Stimulated activated CD4-positive, alpha-beta T cell treated with anti-CD3 and anti-CD28 coated beads, TNF-alpha, amount 100 ng/mL, for 24 hours (primary cell): ENCODE data around the gene SLC5A11.
"Not testable (repeated sequence)": the region's sequence is repeated elsewhere in the genome, so short reads cannot be mapped to it uniquely, and the experiment has no call there.

Experiments used
- DNase-seq, 3 experiments: peaks; one replicate each; pipeline ENCODE4 v3.0.0-alpha.2; 2020; ENCODE audit warnings: low read depth in 3 of 3

Gene SLC5A11

DNA sequence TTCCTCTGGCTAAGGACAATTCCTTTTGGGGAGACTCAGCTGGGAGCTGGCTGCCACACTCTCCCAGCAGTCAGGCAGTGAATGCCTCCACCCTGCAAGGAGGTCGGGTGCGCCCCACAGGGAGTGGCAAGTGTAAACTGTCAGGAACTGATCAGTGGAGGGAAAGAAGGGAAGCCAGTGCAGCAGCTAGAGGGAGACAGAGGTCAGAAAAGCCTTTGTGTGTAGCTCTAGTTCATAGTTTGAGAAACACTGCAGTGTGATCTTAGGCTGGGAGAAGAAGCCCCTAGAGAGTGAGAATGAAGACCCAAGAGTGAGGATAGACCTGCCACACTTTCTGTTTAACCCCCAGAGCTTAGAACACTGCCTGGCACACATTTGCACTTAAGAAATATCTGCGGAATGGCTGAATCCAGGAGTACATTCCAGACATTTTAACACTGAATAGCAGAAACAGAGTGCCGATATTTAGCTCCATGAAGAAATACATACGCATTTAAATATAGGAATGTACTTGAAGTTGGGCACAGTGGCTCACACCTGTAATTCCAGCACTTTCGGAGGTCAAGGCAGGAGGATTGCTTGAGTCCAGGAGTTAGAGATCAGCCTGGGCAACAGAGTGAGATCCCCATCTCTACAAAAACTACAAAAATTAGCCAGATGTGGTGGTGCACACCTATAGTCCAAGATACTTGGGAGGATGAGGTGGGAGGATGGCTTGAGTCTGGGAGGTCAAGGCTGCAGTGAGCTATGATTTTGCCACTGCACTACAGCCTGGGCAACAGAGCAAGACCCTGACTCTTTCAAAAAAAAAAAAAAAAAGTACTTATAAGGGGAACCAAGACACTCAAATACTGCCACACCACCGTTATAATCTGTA, 11.1 kb upstream of the SLC5A11 start:
- no peak for DNase-seq

DNA sequence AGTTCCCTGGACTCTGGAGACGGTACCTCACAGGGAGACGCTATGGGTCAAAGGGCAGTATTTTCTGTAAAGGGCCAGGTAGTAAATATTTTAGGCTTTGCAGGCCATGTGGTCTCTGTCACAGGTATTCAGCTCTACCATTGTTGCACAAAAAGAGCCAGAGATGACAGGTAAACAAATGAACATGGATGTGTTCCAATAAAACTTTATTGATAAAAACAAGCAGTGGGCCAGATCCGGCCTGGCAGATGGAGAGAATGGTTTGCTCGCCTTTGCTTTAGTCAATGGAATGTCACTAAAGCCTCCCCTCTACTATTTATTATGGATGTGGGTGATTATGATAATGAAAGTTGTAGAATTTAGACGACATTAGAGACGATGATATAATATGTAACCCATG, 8.9 kb upstream of the SLC5A11 start:
- no peak for DNase-seq

GRCh38 chr16:24837969-24838368, 7.8 kb upstream of the SLC5A11 start:
- no peak for DNase-seq

DNA sequence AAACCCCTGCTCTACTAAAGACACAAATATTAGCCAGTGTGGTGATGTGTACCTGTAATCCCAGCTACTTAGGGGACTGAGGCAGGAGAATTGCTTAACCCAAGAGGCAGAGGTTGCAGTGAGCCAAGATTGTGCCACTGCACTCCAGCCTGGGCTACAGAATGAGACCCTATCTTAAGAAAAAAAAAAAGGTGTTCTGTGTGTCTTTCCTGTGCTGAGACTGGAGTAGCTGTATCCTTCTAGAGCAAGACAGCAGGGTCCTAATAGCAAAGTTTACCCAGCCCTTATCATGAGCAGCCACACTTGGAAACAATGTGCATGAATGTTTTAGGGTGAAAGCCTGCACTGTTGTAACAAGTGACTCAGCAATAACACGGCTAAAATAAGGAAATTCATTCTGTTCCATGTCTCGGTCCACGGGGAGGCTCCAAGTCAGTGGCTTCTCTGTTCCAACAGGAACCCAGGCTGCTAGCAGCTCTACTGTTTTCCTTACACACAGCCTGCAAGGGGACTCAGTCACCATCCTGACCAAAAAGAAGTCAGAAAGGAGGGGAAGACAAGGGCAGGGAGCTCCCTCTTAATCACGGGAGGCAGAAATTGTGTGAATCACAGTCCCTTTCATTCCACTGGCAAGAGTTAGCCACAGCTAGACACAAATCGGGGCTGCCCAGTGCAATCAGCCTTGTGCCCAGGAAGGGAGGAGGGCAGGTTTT, 7.1 kb upstream of the SLC5A11 start:
- DNase-seq: no peak

GRCh38 chr16:24839347-24839972, 6.3 kb upstream of the SLC5A11 start:
- DNase-seq: no peak

GRCh38 chr16:24841291-24841690, 4.5 kb upstream of the SLC5A11 start:
- no peak for DNase-seq

- no peak for DNase-seq
Observed at GRCh38 chr16:24844101-24845030, 1.4 kb upstream of the SLC5A11 start.

DNA sequence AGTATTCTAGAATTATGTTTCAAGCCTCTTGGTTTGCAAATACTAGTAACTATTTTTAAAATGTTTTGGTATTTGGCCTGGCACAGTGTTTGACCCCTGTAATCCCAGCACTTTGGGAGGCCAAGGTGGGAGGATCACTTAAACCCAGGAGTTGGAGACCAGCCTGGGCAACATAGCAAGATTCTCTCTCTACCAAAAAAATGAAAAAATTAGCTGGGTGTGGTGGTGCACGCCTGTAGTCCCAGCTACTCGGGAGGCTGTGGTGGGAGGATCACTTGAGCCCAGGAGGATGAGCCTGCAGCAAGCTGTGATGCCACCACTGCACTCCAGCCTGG, 765 bp upstream of the SLC5A11 start:
- DNase-seq: not testable (repeated sequence)

- DNase-seq: no peak
Observed at GRCh38 chr16:24846548-24847357, 990 bp downstream of the SLC5A11 start.

DNA sequence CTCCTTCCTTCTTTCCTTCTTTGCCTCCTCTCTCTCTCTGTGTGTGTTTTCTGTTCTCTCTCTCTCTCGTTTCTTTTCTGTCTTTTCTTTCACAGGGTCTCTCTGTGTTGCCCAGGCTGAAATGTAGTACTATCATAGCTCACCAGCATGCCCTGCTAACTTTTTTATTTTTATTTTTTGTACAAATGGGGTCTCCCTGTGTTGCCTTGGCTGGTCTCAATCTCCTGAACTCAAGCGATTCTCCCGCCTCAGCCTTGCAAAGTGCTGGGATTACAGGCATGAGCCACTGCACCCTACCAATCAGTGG, 1.5 kb downstream of the SLC5A11 start:
- no peak for DNase-seq

DNA sequence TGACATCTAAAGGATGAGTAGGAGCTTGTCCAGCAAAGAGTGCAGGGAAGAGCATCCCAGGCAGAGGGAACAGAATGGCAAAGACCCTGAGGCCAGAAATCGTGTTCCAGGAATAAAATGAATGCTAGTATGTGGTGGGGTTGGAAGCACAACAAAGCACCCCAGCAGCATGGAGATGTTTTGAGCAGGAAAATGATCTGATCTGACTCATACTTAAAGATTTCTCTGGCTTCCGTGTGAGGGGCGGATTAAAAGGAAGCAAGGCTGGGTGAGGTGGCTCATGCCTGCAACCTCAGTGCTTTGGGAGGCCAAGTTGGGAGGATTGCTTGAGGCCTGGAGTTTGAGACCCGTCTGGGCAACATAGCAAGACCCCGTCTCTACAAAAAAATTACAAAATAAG, 2.3 kb downstream of the SLC5A11 start:
- no peak for DNase-seq

GRCh38 chr16:24849641-24850040, 3.9 kb downstream of the SLC5A11 start:
- DNase-seq: no peak

- DNase-seq: no peak
Observed at GRCh38 chr16:24850289-24850938, 4.7 kb downstream of the SLC5A11 start.

DNA sequence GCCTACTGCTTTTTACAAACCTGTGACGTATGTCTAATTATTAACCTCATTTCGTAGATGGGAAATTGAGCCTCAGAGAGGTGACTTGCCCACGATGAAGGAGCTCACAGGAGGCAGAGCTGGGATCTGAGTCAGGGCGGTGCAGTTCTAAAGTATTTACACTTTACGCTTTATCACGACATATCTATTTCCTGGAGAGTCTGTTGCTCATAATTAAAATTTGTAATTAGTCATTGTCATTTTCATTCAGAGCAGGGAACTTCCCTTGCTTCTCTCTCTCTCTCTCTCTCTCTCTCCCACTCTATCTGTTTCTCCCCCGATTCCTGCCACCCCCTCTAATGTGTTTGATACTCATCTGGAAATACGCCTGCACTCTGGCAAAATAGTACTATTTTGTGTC, 5.9 kb downstream of the SLC5A11 start:
- DNase-seq: peak in 1 of 3 experiments; percentile 16

DNA sequence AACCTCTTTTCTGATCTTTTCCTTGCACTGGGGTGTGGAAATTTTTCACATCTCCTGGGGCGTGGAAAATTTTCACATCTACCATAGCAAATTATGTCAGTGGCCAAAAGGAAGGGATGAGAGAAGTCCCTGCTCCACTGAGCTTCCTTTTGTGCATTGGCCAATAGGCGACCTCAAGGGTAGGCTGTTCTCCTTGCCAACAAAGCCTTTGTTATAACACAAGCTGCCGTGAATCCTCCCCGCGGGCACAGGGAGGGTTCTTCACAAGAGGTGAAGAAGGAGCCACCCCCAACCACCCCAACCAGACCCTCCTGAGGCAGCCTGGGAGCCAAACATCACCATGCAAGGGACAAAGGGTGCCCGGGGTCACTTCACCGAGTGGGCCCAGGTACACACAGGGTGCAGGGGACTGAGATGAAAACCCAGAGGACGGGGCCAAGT, 6.5 kb downstream of the SLC5A11 start:
- no peak for DNase-seq

DNA sequence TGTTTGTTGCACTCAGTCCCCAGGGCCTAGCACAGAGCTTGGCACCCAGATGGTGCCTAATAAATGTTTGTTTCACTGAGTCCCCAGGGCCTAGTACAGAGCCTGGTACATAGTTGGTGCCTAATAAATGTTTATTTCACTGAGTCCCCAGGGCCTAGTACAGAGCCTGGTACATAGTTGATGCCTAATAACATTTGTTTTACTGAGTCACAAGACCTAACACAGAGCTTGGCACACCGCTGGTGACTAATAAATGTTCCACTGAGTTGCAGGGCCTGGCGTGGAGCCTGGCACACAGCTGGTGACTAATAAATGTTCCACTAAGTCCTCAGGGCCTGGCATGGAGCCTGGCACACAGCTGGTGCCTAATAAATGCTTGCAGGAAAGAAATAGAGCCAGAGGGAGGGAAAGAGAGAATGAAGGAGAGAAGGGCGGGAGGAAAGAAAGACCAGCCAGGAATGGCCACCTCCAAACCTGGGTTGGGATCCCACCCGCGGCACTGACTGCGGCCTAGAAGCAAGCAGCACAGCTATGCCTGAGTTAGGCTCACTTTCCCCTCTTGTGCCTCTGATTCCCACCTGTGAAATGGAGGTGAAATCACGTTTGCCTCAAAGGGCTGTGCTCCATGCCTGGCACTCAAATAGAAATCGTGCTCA, 7.5 kb downstream of the SLC5A11 start:
- no peak for DNase-seq

DNA sequence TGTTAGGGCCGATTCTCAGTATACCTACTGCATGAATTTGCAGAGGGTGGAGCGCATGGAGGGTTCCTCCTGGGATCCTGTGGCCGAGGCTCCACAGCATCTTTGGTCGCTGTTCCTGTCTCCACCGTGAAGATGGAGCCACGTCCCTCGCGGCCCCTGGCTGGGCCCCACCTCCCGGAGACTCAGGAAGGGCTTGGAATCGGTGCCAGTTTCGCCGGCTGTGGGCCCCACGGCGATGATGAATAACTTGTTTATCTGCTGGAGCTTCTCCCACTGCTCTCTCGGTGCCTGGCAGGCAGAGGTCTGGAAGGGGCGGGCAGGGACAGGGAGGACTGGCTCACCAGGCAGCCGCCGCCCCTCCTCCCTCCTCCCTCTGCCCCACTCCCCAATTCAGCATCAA, 8.1 kb downstream of the SLC5A11 start:
- no peak for DNase-seq

- no peak for DNase-seq
Observed at GRCh38 chr16:24854607-24855171, 8.9 kb downstream of the SLC5A11 start.

DNA sequence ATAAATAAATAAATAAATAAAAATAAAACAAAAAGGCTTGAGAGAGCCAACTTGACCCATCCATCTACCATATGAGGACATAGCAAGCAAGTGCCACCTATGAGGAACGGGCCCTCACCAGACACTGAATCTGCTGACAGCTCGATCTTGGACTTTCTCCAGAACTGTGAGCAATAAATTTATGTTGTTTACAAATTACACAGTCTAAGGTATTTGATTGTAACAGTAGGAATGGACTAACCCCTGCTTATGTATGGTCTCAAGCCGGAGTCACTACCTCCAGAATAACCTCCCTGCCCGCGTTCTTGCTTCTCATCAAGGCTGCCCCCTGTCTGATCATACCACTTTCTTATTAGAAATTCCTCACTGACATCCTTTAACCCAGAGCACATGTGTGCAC, 9.9 kb downstream of the SLC5A11 start:
- DNase-seq: no peak

- not testable (repeated sequence) for DNase-seq
Observed at GRCh38 chr16:24856871-24857270, 11.1 kb downstream of the SLC5A11 start.
